HG02763 (cell line): ENCODE results near the gene WNK1.
"Not testable (repeated sequence)": the region's sequence is repeated elsewhere in the genome, so short reads cannot be mapped to it uniquely, and the experiment has no call there.

ENCODE experiments used
- ATAC-seq: cut with Tn5 transposase; IDR thresholded peaks from one replicate; pipeline ENCODE4 v1.9.1; 2021; ENCODE audit warnings: mild to moderate bottlenecking, moderate library complexity; ENCODE audit not compliant: unreplicated experiment

The WNK1 gene

GRCh38 chr12:751999-752694, at the start of gene WNK1:
Gene WNK1, plus strand, starts transcription at chr12:752579. Its CDS starts 987 bp downstream, at chr12:753566.
- ATAC-seq = peak; percentile 50

GRCh38 chr12:704516-705242, 47.7 kb upstream of the WNK1 start:
- no peak for ATAC-seq

GRCh38 chr12:708084-708483, 44.3 kb upstream of the WNK1 start:
- ATAC-seq = not testable (repeated sequence)

GRCh38 chr12:709455-710020, 42.8 kb upstream of the WNK1 start:
- no peak for ATAC-seq

- ATAC-seq = no peak
Measured at GRCh38 chr12:712172-712863, 40.1 kb upstream of the WNK1 start.

GRCh38 chr12:713281-713875, 39.0 kb upstream of the WNK1 start:
- ATAC-seq = no peak

GRCh38 chr12:716506-716905, 35.9 kb upstream of the WNK1 start:
- no peak for ATAC-seq

- ATAC-seq = no peak
Measured at GRCh38 chr12:718756-719102, 33.6 kb upstream of the WNK1 start.

GRCh38 chr12:720231-720941, 32.0 kb upstream of the WNK1 start:
- ATAC-seq = no peak

- ATAC-seq = no peak
Measured at GRCh38 chr12:724194-724855, 28.1 kb upstream of the WNK1 start.

- ATAC-seq = no peak
Measured at GRCh38 chr12:725076-725475, 27.3 kb upstream of the WNK1 start.

- ATAC-seq = no peak
Measured at GRCh38 chr12:726281-727140, 25.9 kb upstream of the WNK1 start.

GRCh38 chr12:727321-727720, 25.1 kb upstream of the WNK1 start:
- no peak for ATAC-seq

- ATAC-seq = no peak
Measured at GRCh38 chr12:728781-729180, 23.6 kb upstream of the WNK1 start.

- ATAC-seq = no peak
Measured at GRCh38 chr12:729221-729620, 23.2 kb upstream of the WNK1 start.

- no peak for ATAC-seq
Measured at GRCh38 chr12:730550-730949, 21.8 kb upstream of the WNK1 start.

GRCh38 chr12:737122-737739, 15.1 kb upstream of the WNK1 start:
- no peak for ATAC-seq

GRCh38 chr12:738712-739111, 13.7 kb upstream of the WNK1 start:
- ATAC-seq = no peak

GRCh38 chr12:739349-739748, 13.0 kb upstream of the WNK1 start:
- no peak for ATAC-seq
